ENCODE measurements around the gene SLC47A2.

SLC47A2 gene

DNA sequence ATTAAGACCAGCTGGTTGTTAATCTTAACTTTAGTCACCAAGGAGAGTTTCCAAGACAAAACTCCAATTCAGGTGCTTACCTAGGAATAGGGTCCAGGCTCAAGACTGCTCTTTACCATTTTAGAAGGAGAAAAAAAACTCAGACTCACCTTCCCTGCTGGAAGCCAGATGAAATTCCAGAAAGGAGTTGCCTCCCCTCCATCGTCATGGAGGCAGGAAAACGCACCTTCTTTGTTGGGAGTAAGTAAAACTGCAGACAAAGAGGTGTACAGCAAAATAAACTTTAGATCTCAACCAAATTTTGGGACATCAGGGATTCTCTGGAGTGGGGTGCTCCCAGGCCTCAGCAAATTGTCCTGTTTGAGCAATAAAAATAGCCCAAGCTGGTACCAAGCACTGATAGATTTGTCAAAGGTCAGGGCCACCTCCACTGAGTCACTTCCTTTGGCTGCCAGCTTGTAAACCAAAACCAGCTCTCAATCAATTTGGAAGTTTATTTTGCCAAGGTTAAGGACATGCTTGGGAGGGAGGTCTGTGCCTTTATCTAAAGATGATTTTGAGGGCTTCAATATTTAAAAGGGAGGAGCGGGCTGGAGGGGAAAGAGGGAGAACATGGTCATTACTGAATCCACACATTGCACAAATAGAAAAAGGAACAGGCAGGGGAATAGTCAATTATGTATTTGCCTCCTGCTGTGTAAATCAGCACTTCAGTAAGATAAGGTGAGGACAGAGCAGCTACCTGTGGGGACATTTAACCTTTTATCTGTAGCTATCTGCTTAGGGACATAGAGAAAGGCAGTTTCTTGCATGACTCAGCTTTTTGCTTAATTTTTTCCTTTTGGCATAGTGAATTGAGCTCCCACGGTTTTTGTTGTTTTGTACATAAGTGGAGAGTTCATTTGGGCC is 69.3 kb downstream of the SLC47A2 start:
- no peak for DNase-seq (ENCODE audit: low read depth in 2 of 2)

- peak; percentile 19 to 29 for DNase-seq (ENCODE audit: low read depth in 2 of 2)
These were observed 70.6 kb downstream of the SLC47A2 start for GRCh38 chr17:19645734-19646201.

GRCh38 chr17:19644493-19645210 is 71.7 kb downstream of the SLC47A2 start:
- DNase-seq (ENCODE audit: low read depth in 2 of 2), result no peak

- no peak for DNase-seq (ENCODE audit: low read depth in 2 of 2)
These were observed 74.0 kb downstream of the SLC47A2 start for GRCh38 chr17:19642373-19642893.

DNA sequence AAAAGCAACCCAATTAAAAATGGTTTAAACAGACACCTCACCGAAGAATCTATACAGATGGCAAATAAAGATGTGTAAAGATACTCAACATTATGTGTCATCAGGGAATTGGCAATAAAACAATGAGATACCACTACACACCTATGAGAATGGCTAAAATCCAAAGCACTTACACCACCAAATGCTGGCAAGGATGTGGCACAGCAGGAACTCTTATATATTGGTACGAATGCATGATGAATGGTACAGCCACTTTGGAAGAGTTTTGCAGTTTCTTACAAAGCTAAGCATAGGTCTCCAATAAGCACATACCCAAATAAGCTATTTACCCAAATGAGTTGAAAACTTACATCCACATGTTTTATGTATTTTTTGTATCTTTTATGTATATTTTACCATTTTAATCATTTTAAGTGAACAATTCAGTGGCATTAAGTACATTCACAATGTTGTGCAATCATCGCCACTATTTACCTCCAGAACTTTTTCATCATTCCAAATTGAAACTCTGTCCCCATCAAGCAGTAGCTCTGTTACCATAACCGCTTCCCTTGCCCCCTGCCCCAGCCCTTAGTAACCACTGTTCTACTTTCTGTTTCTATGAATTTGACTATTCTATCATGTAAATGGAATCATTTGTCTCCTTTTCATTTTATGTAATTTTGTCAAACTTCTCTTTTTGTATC is 74.6 kb downstream of the SLC47A2 start:
- DNase-seq (ENCODE audit: low read depth in 2 of 2), result no peak

GRCh38 chr17:19631905-19632304 is 84.5 kb downstream of the SLC47A2 start:
- no peak for DNase-seq (ENCODE audit: low read depth in 2 of 2)

DNA sequence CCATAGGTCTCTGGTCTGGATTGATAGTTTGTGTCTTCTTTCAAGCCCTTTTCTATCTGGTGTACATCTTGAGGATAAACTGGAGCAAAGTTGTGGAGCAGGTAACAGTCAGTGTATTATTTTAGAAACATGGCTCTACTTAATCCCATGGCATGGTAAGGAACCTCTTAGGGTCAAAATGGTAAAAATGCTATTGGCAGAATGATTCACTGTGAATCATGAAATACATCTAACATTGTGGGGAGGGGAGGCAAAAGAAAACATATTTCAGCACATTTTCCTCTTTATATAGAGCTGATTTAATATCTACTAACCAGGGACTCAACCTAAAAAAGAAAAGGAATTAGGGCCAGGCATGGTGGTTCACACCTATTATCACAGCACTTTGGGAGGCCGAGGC is 85.7 kb downstream of the SLC47A2 start:
- no peak for DNase-seq (ENCODE audit: low read depth in 2 of 2)

GRCh38 chr17:19630035-19630434 is 86.3 kb downstream of the SLC47A2 start:
- DNase-seq (ENCODE audit: low read depth in 2 of 2), result no peak

- DNase-seq (ENCODE audit: low read depth in 2 of 2), result no peak
These were observed 86.9 kb downstream of the SLC47A2 start for GRCh38 chr17:19629449-19629848.
